LNCaP clone FGC (cell line): ENCODE results near the gene ARHGEF3.
"Not testable (repeated sequence)": the region's sequence is repeated elsewhere in the genome, so short reads cannot be mapped to it uniquely, and the experiment has no call there.

Source experiments
- DNase-seq: peaks from one replicate; pipeline ENCODE4 v3.0.0-alpha.2; 2011; ENCODE audit warnings: low read depth
- H3K4me3 ChIP-seq: 2 replicates; pipeline ENCODE4 v1.5.1; 2011; ENCODE audit warnings: mild to moderate bottlenecking, low read depth, low read length, control low read depth
- CTCF ChIP-seq: IDR thresholded peaks from 2 replicates; pipeline ENCODE4 v1.5.1; 2012; ENCODE audit warnings: mild to moderate bottlenecking; ENCODE audit not compliant: control insufficient read depth, insufficient read depth; ENCODE audit errors: extremely low read depth

Gene ARHGEF3

DNA sequence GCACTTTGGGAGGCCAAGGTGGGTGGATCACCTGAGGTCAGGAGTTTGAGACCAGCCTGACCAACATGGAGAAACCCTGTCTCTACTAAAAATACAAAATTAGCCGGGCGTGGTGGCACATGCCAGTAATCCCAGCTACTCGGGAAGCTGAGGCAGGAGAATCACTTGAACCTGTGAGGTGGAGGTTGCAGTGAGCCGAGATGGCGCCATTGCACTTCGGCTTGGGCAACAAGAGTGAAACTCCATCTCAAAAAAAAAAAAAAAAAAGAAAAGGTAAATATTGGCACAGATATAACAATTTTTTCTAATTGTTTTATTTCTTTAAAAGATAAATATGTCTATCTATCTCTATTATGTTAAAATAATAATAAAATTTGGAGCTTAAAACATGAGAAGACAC lies 94.3 kb downstream of the ARHGEF3 start:
- not testable (repeated sequence) for H3K4me3 ChIP-seq, DNase-seq
- TF ChIP-seq CTCF = peak; percentile 65

GRCh38 chr3:56706629-56707028 lies 95.1 kb downstream of the ARHGEF3 start:
- no peak overlapping the region for H3K4me3 ChIP-seq
- TF ChIP-seq CTCF = no peak
- DNase-seq = no peak

DNA sequence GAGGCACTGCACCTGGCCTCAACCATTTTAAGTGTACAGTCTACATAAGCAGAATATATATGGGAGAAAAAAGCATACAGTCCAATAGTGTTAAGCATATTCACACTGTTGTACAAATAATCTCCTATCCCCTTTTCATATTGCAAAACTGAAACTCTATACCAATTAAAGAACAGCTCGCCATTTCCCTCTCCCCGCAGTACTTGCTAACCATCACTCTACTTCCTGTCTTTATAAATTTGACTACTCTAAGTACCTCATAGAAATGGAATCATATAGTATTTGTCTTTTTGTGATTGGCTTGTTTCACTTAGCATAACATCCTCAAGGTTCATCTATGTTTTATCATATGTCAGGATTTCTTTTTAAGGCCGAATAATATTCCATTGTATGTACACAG lies 97.0 kb downstream of the ARHGEF3 start:
- no peak for DNase-seq
- no peak for TF ChIP-seq CTCF

GRCh38 chr3:56702490-56703315 lies 99.0 kb downstream of the ARHGEF3 start:
- peak; percentile 40 for DNase-seq
- H3K4me3 ChIP-seq = no peak overlapping the region
- TF ChIP-seq CTCF = peak; percentile 70

More for the DNA sequence above, 97.0 kb downstream of the ARHGEF3 start:
- H3K4me3 ChIP-seq = no peak overlapping the region

DNA sequence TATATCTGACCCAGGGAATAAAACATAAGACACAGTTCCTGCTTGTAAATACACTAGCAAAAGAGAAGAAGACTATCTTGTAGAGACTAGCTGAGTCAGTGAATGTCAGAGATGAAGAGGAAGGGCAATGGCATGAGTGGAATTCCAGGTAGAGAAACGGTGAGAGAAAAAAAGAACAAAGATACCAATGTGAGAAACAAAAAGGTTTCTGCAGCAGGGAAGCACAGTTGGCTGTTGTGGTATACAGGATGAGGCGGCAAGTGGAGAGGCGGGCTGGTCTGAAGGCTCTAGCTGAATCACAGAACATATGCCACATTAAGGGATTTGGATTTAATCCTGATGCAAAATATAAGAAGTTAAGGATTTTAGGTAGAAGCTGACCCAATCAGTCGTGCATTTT lies 101.6 kb downstream of the ARHGEF3 start:
- no peak for DNase-seq
- no peak for TF ChIP-seq CTCF

DNA sequence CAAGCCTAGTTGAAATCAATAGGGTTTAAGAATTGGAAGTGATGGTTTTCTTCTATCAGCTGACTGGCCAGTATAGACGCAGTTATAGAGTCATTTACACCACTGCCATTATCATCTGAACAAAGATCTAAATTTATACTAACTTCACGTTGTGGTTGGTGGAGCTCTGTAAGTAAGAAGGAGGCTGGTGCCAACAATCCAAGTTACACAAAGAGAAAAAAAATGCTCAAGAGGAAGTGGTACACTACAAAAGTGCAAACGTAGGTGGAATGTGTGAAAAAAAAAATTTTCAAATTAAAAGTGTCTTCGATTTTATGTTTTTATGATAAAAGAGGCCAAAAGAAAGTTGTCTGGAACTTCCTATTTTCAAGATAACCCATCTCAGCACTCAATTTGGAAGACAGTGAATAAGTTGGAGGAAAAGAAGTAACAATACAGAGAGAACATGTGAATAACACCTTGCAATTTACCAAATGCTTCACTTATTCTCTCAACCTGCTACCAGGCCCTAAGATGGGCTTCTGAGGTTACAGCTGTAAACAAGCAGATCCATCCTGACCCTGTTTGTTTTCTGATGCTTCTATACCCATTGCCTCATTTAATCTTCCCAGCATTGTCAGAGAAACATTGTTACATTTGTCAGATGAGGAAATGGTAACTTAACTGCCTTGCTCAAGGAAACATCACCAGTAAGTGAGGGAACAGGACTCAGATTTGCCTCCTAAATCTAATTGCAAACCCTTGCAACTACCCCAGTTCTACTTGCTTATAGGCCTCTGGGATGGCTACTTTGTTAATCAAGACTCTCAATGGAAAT lies 106.7 kb downstream of the ARHGEF3 start:
- no peak overlapping the region for H3K4me3 ChIP-seq
- TF ChIP-seq CTCF = no peak
- no peak for DNase-seq

More for the DNA sequence above, 101.6 kb downstream of the ARHGEF3 start:
- H3K4me3 ChIP-seq = no peak overlapping the region
